ENCODE results near the gene WNT3.
A peak's percentile ranks its signal among the peaks of the same experiment; 100 is the strongest.

WNT3 gene

DNA sequence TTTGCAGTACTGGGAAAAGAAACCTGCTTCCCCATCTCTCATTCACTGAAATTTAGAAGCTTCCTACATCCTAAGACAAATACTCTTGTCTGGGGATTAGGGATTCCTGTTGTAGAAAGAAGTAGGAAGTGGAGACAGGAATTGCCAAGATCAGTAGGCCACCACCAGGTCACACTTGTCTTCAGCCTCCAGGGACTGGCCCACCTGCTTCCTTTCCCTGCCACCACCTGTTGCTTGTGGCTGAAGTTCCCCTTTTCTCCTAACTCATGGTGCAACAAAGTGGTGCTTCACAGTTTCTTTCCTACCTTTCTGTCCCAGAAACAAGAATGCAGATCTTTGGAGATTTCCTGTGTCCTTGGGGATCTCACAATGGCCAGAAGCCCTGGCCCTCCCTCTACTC is 82.4 kb downstream of the WNT3 start:
- H3K4me3 ChIP-seq (ENCODE audit: low read depth, low read length): no peak overlapping the region
- TF ChIP-seq, protein P1, sequence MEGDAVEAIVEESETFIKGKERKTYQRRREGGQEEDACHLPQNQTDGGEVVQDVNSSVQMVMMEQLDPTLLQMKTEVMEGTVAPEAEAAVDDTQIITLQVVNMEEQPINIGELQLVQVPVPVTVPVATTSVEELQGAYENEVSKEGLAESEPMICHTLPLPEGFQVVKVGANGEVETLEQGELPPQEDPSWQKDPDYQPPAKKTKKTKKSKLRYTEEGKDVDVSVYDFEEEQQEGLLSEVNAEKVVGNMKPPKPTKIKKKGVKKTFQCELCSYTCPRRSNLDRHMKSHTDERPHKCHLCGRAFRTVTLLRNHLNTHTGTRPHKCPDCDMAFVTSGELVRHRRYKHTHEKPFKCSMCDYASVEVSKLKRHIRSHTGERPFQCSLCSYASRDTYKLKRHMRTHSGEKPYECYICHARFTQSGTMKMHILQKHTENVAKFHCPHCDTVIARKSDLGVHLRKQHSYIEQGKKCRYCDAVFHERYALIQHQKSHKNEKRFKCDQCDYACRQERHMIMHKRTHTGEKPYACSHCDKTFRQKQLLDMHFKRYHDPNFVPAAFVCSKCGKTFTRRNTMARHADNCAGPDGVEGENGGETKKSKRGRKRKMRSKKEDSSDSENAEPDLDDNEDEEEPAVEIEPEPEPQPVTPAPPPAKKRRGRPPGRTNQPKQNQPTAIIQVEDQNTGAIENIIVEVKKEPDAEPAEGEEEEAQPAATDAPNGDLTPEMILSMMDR (IDR thresholded peaks at IDR 0.05; ENCODE audit: insufficient read depth, low read depth, low read length, missing control alignments): no peak
- peak; percentile 31 for DNase-seq (ENCODE audit: low read depth)

DNA sequence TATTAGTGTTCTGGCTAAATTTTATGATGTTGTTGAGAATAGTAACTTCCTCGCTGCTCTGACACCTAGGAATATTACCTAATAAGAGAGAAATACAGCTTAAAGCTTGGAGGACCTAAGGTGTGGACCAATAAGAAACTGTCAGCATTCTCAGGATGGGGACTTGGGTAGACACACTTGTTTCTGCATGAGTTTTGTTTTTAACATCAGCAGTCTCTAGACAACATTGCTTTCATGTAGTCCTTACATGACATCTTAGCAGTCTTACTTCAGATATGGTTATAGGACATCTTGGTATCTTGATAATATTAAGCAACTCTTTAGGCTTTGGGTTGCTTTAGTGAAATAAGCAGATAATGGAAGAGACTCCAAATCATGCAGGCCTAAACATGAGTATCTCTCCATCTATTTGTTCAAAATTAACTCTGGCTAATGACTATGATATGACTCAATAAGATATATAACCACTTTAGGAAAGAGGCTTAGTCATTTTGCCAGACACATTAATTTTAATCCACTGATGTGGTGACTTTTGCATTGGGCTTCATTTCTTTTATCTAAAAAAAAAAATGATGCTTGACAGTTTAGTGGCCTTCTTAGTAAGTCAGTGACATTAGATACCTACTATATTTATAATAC is 84.5 kb downstream of the WNT3 start:
- DNase-seq (ENCODE audit: low read depth): no peak
- TF ChIP-seq, protein P1 (IDR thresholded peaks at IDR 0.05; ENCODE audit: insufficient read depth, low read depth, low read length, missing control alignments): no peak
- no peak overlapping the region for H3K4me3 ChIP-seq (ENCODE audit: low read depth, low read length)

DNA sequence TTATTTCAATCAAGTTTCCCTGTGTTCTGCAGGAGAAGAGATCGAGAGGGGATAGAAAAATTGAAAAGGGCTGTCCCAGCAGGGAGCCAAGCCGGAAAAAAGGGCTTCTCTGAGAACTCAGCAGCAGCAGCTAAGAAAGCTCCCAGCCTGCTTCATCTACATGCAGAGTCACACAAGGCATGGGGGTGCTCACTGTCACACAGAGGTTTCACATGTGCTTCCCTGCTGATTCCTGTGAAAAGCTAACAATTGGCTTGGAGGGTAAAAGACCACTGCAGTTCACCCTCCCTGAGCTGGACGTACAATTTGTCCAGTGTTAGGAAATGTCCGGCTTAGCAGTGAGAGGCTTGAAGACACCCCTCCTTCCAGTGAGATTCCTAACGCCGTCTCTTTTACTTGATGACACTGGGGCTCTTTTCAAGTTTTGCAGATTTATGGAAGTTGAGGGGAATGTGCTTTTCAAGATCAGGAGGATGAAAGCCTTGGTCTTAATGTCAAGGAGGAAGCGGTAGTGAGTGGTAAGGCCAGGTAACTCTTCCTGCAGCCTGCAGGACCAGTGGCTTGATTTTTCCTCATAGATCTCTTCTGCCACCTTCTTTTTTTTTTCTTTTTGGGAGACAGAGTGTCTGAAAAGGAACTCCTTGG is 85.6 kb downstream of the WNT3 start:
- TF ChIP-seq, protein P1 (IDR thresholded peaks at IDR 0.05; ENCODE audit: insufficient read depth, low read depth, low read length, missing control alignments): no peak
- H3K4me3 ChIP-seq (ENCODE audit: low read depth, low read length): no peak overlapping the region
- DNase-seq (ENCODE audit: low read depth): no peak

DNA sequence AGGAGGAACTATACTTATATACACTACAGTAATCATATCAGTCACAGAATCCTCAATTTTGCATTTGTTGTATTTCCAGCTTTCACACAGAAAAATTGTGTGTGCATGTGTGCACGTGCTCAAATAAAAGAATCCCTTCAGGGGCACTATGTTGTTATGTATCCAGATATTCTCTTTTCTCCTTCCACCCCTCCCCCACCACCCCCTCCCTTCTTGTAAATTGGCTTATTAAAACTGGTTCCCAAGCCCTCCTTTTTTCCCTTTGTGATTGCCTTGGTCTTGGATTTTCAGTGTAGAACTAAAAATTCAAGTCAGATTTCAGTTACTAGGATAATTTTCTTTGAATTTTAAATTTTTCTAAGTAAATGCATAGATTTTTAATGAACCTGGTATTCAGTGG is 86.3 kb downstream of the WNT3 start:
- TF ChIP-seq, protein P1 (IDR thresholded peaks at IDR 0.05; ENCODE audit: insufficient read depth, low read depth, low read length, missing control alignments): no peak
- DNase-seq (ENCODE audit: low read depth): no peak
- H3K4me3 ChIP-seq (ENCODE audit: low read depth, low read length): no peak overlapping the region

DNA sequence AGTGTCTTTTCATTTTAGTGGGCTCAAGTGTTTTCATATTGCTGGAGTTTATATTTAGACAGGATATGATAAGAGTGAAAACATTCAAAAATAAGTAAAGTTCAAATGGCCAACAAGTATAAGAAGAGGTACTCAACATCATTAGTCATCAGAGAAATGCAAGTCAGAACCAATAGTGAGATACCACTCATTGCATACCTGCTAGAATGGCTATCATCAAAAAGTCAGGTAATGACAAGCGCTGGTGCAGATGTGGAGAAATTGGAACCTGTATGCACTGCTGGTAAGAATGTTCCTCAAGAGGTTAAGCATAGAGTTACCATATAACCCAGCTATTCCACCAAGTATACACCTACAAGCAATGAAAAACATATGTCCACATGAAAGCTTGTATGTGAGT is 87.8 kb downstream of the WNT3 start:
- TF ChIP-seq, protein P1 (IDR thresholded peaks at IDR 0.05; ENCODE audit: insufficient read depth, low read depth, low read length, missing control alignments): no peak

DNA sequence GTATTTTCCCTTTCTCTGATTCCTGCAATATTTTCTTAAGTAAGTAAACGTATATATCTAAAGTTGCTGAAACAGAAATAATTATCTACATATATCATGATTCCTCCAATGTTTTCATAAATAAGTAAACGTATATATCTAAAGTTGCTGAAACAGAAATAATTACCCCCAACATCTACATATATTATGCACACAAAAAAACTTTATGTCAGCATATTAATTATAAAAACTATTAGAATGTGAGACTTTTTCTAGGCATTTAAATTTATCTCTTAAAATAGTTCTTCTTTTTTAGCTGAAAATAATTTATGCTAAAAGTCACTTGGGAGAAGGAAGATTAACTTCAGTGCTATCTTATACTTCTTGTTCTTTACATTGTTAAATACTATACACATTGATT is 88.5 kb downstream of the WNT3 start:
- no peak for DNase-seq (ENCODE audit: low read depth)
- no peak overlapping the region for H3K4me3 ChIP-seq (ENCODE audit: low read depth, low read length)
- TF ChIP-seq, protein P1 (IDR thresholded peaks at IDR 0.05; ENCODE audit: insufficient read depth, low read depth, low read length, missing control alignments): no peak

More for the DNA sequence above, 87.8 kb downstream of the WNT3 start:
- no peak for DNase-seq (ENCODE audit: low read depth)
- H3K4me3 ChIP-seq (ENCODE audit: low read depth, low read length): no peak overlapping the region
